H1 (cell line): ENCODE results near the gene VAT1L. TPM values are rescaled to one million over a fixed set of nuclear protein-coding genes. Genes with fewer than 3 reads are reported as not detected.

Source experiments
- CTCF ChIA-PET: fragments of 300-600 bp; sonication (Branson Sonifier 250); formaldehyde crosslinking; loops from one replicate; lab custom pipeline; 2021; ENCODE audit not compliant: partially characterized antibody; lab: Charles Lee
- POLR2A ChIA-PET: fragments of 300-600 bp; sonication (Branson Sonifier 250); formaldehyde crosslinking; loops from one replicate; lab custom pipeline; 2021; ENCODE audit warnings: inconsistent platforms; ENCODE audit not compliant: partially characterized antibody; lab: Charles Lee
- DNase-seq, 2 experiments: peaks; one replicate each; pipeline versions ENCODE4 v3.0.0 to v3.0.0-alpha.2; 2010 to 2022; ENCODE audit warnings: low spot score in 2 of 2, low read depth in 1 of 2, mixed read lengths in 1 of 2
- FAIRE-seq: peaks from 2 replicates; lab custom pipeline; 2011; peaks lifted over from hg19 to GRCh38; lab: Jason Lieb, UNC
- H2AFZ ChIP-seq: 2 replicates; pipeline ENCODE4 v1.8.1; 2012; ENCODE audit warnings: low read length, inconsistent platforms
- H2AK5ac ChIP-seq: 2 replicates; pipeline ENCODE4 v1.6.1; 2013; ENCODE audit warnings: low read depth, low read length
- H2BK120ac ChIP-seq: replicated peaks from 2 replicates; pipeline ENCODE3; 2013; ENCODE audit warnings: low read depth, low read length, inconsistent platforms
- H2BK12ac ChIP-seq: 2 replicates; pipeline ENCODE4 v1.6.1; 2013; ENCODE audit warnings: low read depth, low read length
- H2BK15ac ChIP-seq: 2 replicates; pipeline ENCODE4 v1.6.1; 2013; ENCODE audit warnings: low read length
- H2BK20ac ChIP-seq: 2 replicates; pipeline ENCODE4 v1.6.1; 2013; ENCODE audit warnings: low read length
- H2BK5ac ChIP-seq: 2 replicates; pipeline ENCODE4 v1.6.1; 2013; ENCODE audit warnings: low read depth, low read length
- H3K14ac ChIP-seq: 2 replicates; pipeline ENCODE4 v1.6.1; 2013; ENCODE audit warnings: inconsistent platforms; ENCODE audit not compliant: insufficient read length
- H3K18ac ChIP-seq: 2 replicates; pipeline ENCODE4 v1.6.1; 2013; ENCODE audit warnings: low read length; ENCODE audit errors: extremely low read depth
- H3K23ac ChIP-seq: 2 replicates; pipeline ENCODE4 v1.6.1; 2013; ENCODE audit warnings: inconsistent platforms; ENCODE audit not compliant: insufficient read length
- H3K23me2 ChIP-seq: 2 replicates; pipeline ENCODE4 v1.6.1; 2013; ENCODE audit warnings: low read depth, low read length
- H3K27ac ChIP-seq: 2 replicates; pipeline ENCODE4 v1.6.1; 2011; ENCODE audit warnings: low read depth, low read length, inconsistent platforms
- H3K27me3 ChIP-seq, 4 experiments: replicated peaks in 1 of 4; 1 replicate in 1 of 4; 2 replicates in 3 of 4; pipeline versions ENCODE4 v1.6.1 to v1.8.1; 2011 to 2013; ENCODE audit warnings: low read length in 3 of 4, mild to moderate bottlenecking in 3 of 4, inconsistent platforms in 2 of 4, mixed read lengths in 2 of 4, moderate library complexity in 1 of 4; ENCODE audit not compliant: control insufficient read depth in 3 of 4, insufficient read depth in 3 of 4; ENCODE audit errors: extremely low read depth in 1 of 4
- H3K36me3 ChIP-seq, 4 experiments: 2 replicates each; pipeline versions ENCODE4 v1.6.1 to v1.8.1; 2011 to 2013; ENCODE audit warnings: mild to moderate bottlenecking in 4 of 4, low read length in 3 of 4, moderate library complexity in 2 of 4, control low read depth in 1 of 4, inconsistent platforms in 1 of 4; ENCODE audit not compliant: insufficient read depth in 4 of 4, control insufficient read depth in 2 of 4
- H3K4ac ChIP-seq: replicated peaks from 2 replicates; pipeline ENCODE3; 2013; ENCODE audit warnings: low read length, low read depth, mixed read lengths, inconsistent platforms; ENCODE audit not compliant: insufficient read length
- H3K4me1 ChIP-seq, 4 experiments: replicated peaks in 1 of 4; 1 replicate in 1 of 4; 2 replicates in 3 of 4; pipeline versions ENCODE4 v1.6.1 to v1.8.1; 2011 to 2013; ENCODE audit warnings: low read length in 3 of 4, inconsistent platforms in 2 of 4, mixed read lengths in 1 of 4; ENCODE audit not compliant: insufficient read depth in 4 of 4, control insufficient read depth in 3 of 4
- H3K4me2 ChIP-seq, 2 experiments: 2 replicates each; pipeline versions ENCODE4 v1.6.1 to v1.8.1; 2011 to 2013; ENCODE audit warnings: low read depth in 2 of 2, low read length in 2 of 2, control low read depth in 1 of 2, inconsistent platforms in 1 of 2, mild to moderate bottlenecking in 1 of 2; ENCODE audit not compliant: insufficient read depth in 1 of 2
- H3K4me3 ChIP-seq, 4 experiments: fragments of 200-600, 300-600 bp in 1 of 4; sonication (generic), shearing (Covaris generic), sonication (Bioruptor Twin) in 1 of 4; 2 replicates each; pipeline versions ENCODE4 v1.5.1 to v1.8.1; 2011 to 2016; ENCODE audit warnings: low read length in 4 of 4, low read depth in 3 of 4, control low read depth in 2 of 4, inconsistent platforms in 2 of 4, mild to moderate bottlenecking in 2 of 4, mixed read lengths in 1 of 4, moderate library complexity in 1 of 4; ENCODE audit not compliant: insufficient read depth in 2 of 4; ENCODE audit errors: extremely low read depth in 1 of 4
- H3K56ac ChIP-seq: replicated peaks from 2 replicates; pipeline ENCODE3; 2013; ENCODE audit warnings: low read depth, mild to moderate bottlenecking, mixed read lengths, low read length, inconsistent platforms; ENCODE audit not compliant: insufficient read length
- H3K79me1 ChIP-seq: 2 replicates; pipeline ENCODE4 v1.6.1; 2013; ENCODE audit warnings: low read depth, low read length, control low read depth
- H3K79me2 ChIP-seq, 2 experiments: 2 replicates each; pipeline versions ENCODE4 v1.6.1 to v1.8.1; 2012 to 2013; ENCODE audit warnings: low read length in 2 of 2, mild to moderate bottlenecking in 2 of 2, inconsistent platforms in 1 of 2; ENCODE audit not compliant: insufficient read depth in 2 of 2, control insufficient read depth in 1 of 2
- H3K9ac ChIP-seq, 4 experiments: replicated peaks in 1 of 4; 1 replicate in 1 of 4; 2 replicates in 3 of 4; pipeline versions ENCODE4 v1.6.1 to v1.8.1; 2011 to 2013; ENCODE audit warnings: low read depth in 3 of 4, low read length in 3 of 4, control low read depth in 2 of 4, mild to moderate bottlenecking in 2 of 4, moderate library complexity in 2 of 4, inconsistent platforms in 1 of 4; ENCODE audit errors: extremely low read depth in 1 of 4
- H3K9me3 ChIP-seq, 2 experiments: 2 replicates each; pipeline versions ENCODE4 v1.6.1 to v1.8.1; 2012 to 2013; ENCODE audit warnings: mild to moderate bottlenecking in 2 of 2, moderate library complexity in 2 of 2, control low read depth in 1 of 2, inconsistent platforms in 1 of 2, low read depth in 1 of 2, low read length in 1 of 2, mixed read lengths in 1 of 2; ENCODE audit not compliant: insufficient read depth in 2 of 2
- H4K20me1 ChIP-seq, 2 experiments: replicated peaks in 1 of 2; 2 replicates each; pipeline versions ENCODE3 to v1.8.1; 2011 to 2013; ENCODE audit warnings: inconsistent platforms in 2 of 2, low read length in 2 of 2, mild to moderate bottlenecking in 1 of 2; ENCODE audit not compliant: insufficient read depth in 2 of 2, control insufficient read depth in 1 of 2
- H4K5ac ChIP-seq: 2 replicates; pipeline ENCODE4 v1.6.1; 2013; ENCODE audit warnings: low read length, low read depth, mixed read lengths, inconsistent platforms; ENCODE audit not compliant: insufficient read length
- H4K8ac ChIP-seq: 2 replicates; pipeline ENCODE4 v1.8.0; 2013; ENCODE audit warnings: mild to moderate bottlenecking, moderate library complexity, low read length, inconsistent platforms; ENCODE audit not compliant: insufficient read depth; ENCODE audit errors: extremely low read depth
- H4K91ac ChIP-seq: replicated peaks from 2 replicates; pipeline ENCODE3; 2013; ENCODE audit warnings: low read length, mixed read lengths, inconsistent platforms; ENCODE audit not compliant: insufficient read length
- E2F6 ChIP-seq: IDR thresholded peaks from 2 replicates; pipeline ENCODE4 v1.6.1; 2012; ENCODE audit warnings: inconsistent platforms
- KDM5A ChIP-seq: fragments of 200-600 bp; IDR thresholded peaks from 2 replicates; pipeline ENCODE4 v1.7.1; 2012; ENCODE audit warnings: mild to moderate bottlenecking, low read length, inconsistent platforms, mixed read lengths
- WGBS, 2 experiments: shearing (Covaris generic) in 1 of 2; methylation state at CpG; one replicate each; pipeline versions ENCODE4 v1.1.6 to v1.1.7; 2013 to 2015; ENCODE audit warnings: low lambda C conversion rate in 2 of 2, mixed read lengths in 2 of 2, inconsistent platforms in 1 of 2, low coverage in 1 of 2, missing lambda C conversion rate in 1 of 2; ENCODE audit not compliant: insufficient replicate concordance in 2 of 2, insufficient coverage in 1 of 2, insufficient read length in 1 of 2; ENCODE audit errors: extremely low coverage in 1 of 2, missing lambda C conversion rate in 1 of 2; 5-methylcytosine and 5-hydroxymethylcytosine counted together
- polyA plus RNA-seq, 7 experiments: library from polyadenylated mRNA; depleted of rRNA in 3 of 7; stranded (reverse) in 5 of 7; unstranded in 2 of 7; fragments of >200 nt in 5 of 7; fragments of 200-250 nt in 2 of 7; gene quantifications; 1 replicate in 5 of 7; 2 replicates in 1 of 7; 4 replicates in 1 of 7; pipeline versions ENCODE4 v1.2.1 to v1.2.3, GENCODE V29; 2011 to 2013; ENCODE audit warnings: missing spikeins in 2 of 7, mixed read lengths in 2 of 7
- total RNA-seq: library from RNA; stranded (reverse); fragmentation: NEBNext Ultra II Directional; extraction: Animal tissue kit (Norgen Biotek cat#: 25700); gene quantifications from 2 replicates; pipeline ENCODE4 v1.2.1, GENCODE V29; 2021

Gene VAT1L
- total and polyA plus RNA-seq, 2 of the 8 experiments (the other 6 are each of a cell fraction or from before 2014, with no cell fraction given), result 46.3 to 48.2 TPM

GRCh38 chr16:77858060-77858459, 69.7 kb downstream of the VAT1L start:
- H3K9ac ChIP-seq, result no peak overlapping the region
- H2BK5ac ChIP-seq, result no peak overlapping the region
- H2AK5ac ChIP-seq, result no peak overlapping the region
- no peak overlapping the region for H3K4me3 ChIP-seq
- peak overlapping the region; percentile 19; the same call in 1 of the 2 replicates for H2BK12ac ChIP-seq
- ChIA-PET CTCF (no interaction called here), POLR2A (no interaction called here)
- H3K4me2 ChIP-seq, result no peak overlapping the region; a peak in 1 of 4 replicates
- FAIRE-seq (no peak), DNase-seq (no peak)
- H3K23ac ChIP-seq, result no peak overlapping the region
- no peak overlapping the region for H2AFZ ChIP-seq
- 78% methylated on average over 6 of the region's 6 CpGs; no CpG with 5 or more reads in 1 of the 2 experiments for WGBS, 2 experiments
- H3K79me1 ChIP-seq, result no peaks in the 10 kb centered on the region
- H3K14ac ChIP-seq, result no peak overlapping the region
- H3K4me1 ChIP-seq, result peaks cover 3 to 13% (median 9%) of the 10 kb centered on the region in 4 experiments; a peak in 6 of 7 replicates
- no peaks in the 10 kb centered on the region; a peak in 1 of 4 replicates for H3K79me2 ChIP-seq
- H4K5ac ChIP-seq, result no peak overlapping the region
- H4K91ac ChIP-seq, result peak overlapping the region; percentile 11
- no peaks in the 10 kb centered on the region for H3K9me3 ChIP-seq
- H4K20me1 ChIP-seq, result peaks cover 2% of the 10 kb centered on the region in 2 experiments
- H3K36me3 ChIP-seq, result peaks cover 0 to 4% (median 1%) of the 10 kb centered on the region in 4 experiments; a peak in 2 of 8 replicates
- H3K27me3 ChIP-seq, result no peaks in the 10 kb centered on the region
- H3K27ac ChIP-seq, result no peak overlapping the region
- H3K23me2 ChIP-seq, result no peaks in the 10 kb centered on the region
- H2BK15ac ChIP-seq, result peak overlapping the region; percentile 65; the same call in 1 of the 2 replicates
- H3K18ac ChIP-seq, result no peak overlapping the region
- H2BK20ac ChIP-seq, result no peak overlapping the region
- TF ChIP-seq E2F6 (peak; percentile 58; the same call in 1 of the 2 replicates), KDM5A (no peak)
- H2BK120ac ChIP-seq, result no peak overlapping the region
- H3K56ac ChIP-seq, result no peak overlapping the region
- no peak overlapping the region for H3K4ac ChIP-seq
- H4K8ac ChIP-seq, result no peak overlapping the region
